22Rv1 (cell line): ENCODE measurements around the gene RAB9A.

Experiments used
- ZFX ChIP-seq: fragments of 450-650 bp; IDR thresholded peaks from 2 replicates; pipeline ENCODE4 v1.6.1; 2017; ENCODE audit warnings: antibody characterized with exemption, borderline replicate concordance
- TF ChIP-seq, protein P1 (sequence below): fragments of 450-650 bp; IDR thresholded peaks from 2 replicates; pipeline ENCODE4 v1.5.1; 2017; ENCODE audit warnings: mild to moderate bottlenecking

DNA sequence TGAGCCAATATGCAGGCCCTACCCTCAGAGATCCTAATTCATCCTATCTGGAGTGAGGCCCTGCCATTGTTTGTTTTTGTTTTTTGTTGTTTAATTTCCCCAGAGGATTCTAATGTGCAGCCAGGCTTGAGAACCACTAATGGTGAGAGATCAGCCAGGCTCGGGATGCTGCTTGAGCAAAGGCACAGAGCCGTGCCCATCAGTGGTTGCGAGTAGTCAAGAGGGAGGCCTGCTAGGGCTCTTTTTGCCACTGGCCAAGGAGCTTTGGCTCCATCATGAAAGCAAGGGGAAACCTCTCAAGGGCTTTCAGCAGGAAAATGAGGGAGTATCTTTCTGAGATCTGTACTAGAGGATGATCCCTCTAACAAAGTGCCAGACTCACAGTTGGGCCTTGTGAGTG, 33.3 kb upstream of the RAB9A start:
- TF ChIP-seq, protein P1, sequence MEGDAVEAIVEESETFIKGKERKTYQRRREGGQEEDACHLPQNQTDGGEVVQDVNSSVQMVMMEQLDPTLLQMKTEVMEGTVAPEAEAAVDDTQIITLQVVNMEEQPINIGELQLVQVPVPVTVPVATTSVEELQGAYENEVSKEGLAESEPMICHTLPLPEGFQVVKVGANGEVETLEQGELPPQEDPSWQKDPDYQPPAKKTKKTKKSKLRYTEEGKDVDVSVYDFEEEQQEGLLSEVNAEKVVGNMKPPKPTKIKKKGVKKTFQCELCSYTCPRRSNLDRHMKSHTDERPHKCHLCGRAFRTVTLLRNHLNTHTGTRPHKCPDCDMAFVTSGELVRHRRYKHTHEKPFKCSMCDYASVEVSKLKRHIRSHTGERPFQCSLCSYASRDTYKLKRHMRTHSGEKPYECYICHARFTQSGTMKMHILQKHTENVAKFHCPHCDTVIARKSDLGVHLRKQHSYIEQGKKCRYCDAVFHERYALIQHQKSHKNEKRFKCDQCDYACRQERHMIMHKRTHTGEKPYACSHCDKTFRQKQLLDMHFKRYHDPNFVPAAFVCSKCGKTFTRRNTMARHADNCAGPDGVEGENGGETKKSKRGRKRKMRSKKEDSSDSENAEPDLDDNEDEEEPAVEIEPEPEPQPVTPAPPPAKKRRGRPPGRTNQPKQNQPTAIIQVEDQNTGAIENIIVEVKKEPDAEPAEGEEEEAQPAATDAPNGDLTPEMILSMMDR: no peak
- no peak for TF ChIP-seq ZFX
